Testis (tissue), 3 donors: Measurements from ENCODE around the gene APC2. TPM values are rescaled to one million over a fixed set of nuclear protein-coding genes. Genes with fewer than 3 reads are reported as not detected.

Source experiments
- DNase-seq: peaks from one replicate; pipeline ENCODE4 v3.0.0-alpha.2; 2019
- H3K27ac ChIP-seq, 2 donors: fragments of 200-600 bp; sonication (generic); one replicate each; pipeline ENCODE4 v1.5.1; 2019
- H3K27me3 ChIP-seq: fragments of 200-600 bp; sonication (generic); one replicate; pipeline ENCODE4 v1.5.1; 2019
- H3K36me3 ChIP-seq: fragments of 200-600 bp; sonication (generic); one replicate; pipeline ENCODE4 v1.5.1; 2017; ENCODE audit warnings: low read depth; ENCODE audit errors: missing control alignments
- H3K4me1 ChIP-seq: fragments of 200-600 bp; sonication (generic); one replicate; pipeline ENCODE4 v1.5.1; 2019
- H3K4me3 ChIP-seq, 2 donors: fragments of 200-600 bp; sonication (generic); one replicate each; pipeline ENCODE4 v1.5.1; 2017 to 2019
- H3K9me3 ChIP-seq: fragments of 200-600 bp; sonication (generic); one replicate; pipeline ENCODE4 v1.5.1; 2017
- CTCF ChIP-seq, 3 experiments: fragments of 450-650 bp in 2 of 3; fragments of 200-600 bp in 1 of 3; sonication (generic) in 1 of 3; IDR thresholded peaks; one replicate each; pipeline ENCODE4 v1.5.1; 2016 to 2019; ENCODE audit warnings: antibody characterized with exemption in 3 of 3, mild to moderate bottlenecking in 2 of 3, moderate library complexity in 1 of 3
- POLR2A ChIP-seq: fragments of 450-650 bp; IDR thresholded peaks from one replicate; pipeline ENCODE4 v1.6.1; 2017; ENCODE audit warnings: antibody characterized with exemption, mild to moderate bottlenecking, moderate library complexity
- WGBS, 2 donors: methylation state at CpG; one replicate each; pipeline ENCODE4 v1.1.5; 2018; 5-methylcytosine and 5-hydroxymethylcytosine counted together
- intact Hi-C: fragments of 100-400 bp; cut with DNase I; formaldehyde crosslinking; loops from one replicate; pipeline ENCODE4 v1.15.1; 2023; ENCODE audit warnings: low total_unique reads
- polyA plus RNA-seq: library from polyadenylated mRNA; stranded (reverse); fragments of 350-450 nt; fragmentation: Illumina TruSeq; extraction: RNeasy Lipid Tissue Mini Kit (QIAGEN cat#74804); gene quantifications from one replicate; pipeline ENCODE4 v1.2.3, GENCODE V29; 2014; ENCODE audit warnings: low read depth, low replicate concordance; ENCODE audit not compliant: insufficient read depth
- total RNA-seq, 2 donors: library from RNA; depleted of rRNA; stranded (reverse); fragments of >200 nt; gene quantifications; one replicate each; pipeline ENCODE4 v1.2.3, GENCODE V29; 2016

Gene APC2
- total and polyA plus RNA-seq, 3 donors from 2014 or later, result 2.8 to 5.9 (median 4.6) TPM

- intact Hi-C loops, result no loop called here
- Histone ChIP-seq H3K36me3 (no peaks in the 10 kb centered on the region), H3K4me1 (peaks cover 20% of the 10 kb centered on the region), H3K27me3 (no peaks in the 10 kb centered on the region), H3K4me3 (no peak overlapping the region), H3K27ac (peak overlapping the region; percentile 44 to 64), H3K9me3 (no peaks in the 10 kb centered on the region)
- DNase-seq, result no peak
- TF ChIP-seq POLR2A, result no peak
- TF ChIP-seq CTCF (IDR thresholded peaks at IDR 0.05), result no peak
- 72 to 75% methylated on average over 9 of the region's 9 CpGs for WGBS, 2 donors
These were observed 60.9 kb downstream of the APC2 start for GRCh38 chr19:1510807-1511206.

GRCh38 chr19:1511318-1512317 is 61.7 kb downstream of the APC2 start:
- H3K27me3 ChIP-seq, result no peaks in the 10 kb centered on the region
- no peak for DNase-seq
- no peaks in the 10 kb centered on the region for H3K9me3 ChIP-seq
- 62 to 75% methylated on average over 8 to 22 of the region's 22 CpGs for WGBS, 2 donors
- intact Hi-C loops, result no loop called here
- TF ChIP-seq CTCF (IDR thresholded peaks at IDR 0.05), result no peak
- no peak for TF ChIP-seq POLR2A
- no peak overlapping the region for H3K4me3 ChIP-seq
- no peaks in the 10 kb centered on the region for H3K36me3 ChIP-seq
- H3K27ac ChIP-seq, result peak overlapping the region in 1 of 2 donors; percentile 85
- peaks cover 20% of the 10 kb centered on the region for H3K4me1 ChIP-seq

- Histone ChIP-seq H3K9me3 (no peaks in the 10 kb centered on the region), H3K27ac (peak within 1 kb of the TSS; percentile 70 to 85), H3K4me1 (peaks cover 11% of the 10 kb centered on the region), H3K27me3 (no peaks in the 10 kb centered on the region), H3K36me3 (no peaks in the 10 kb centered on the region), H3K4me3 (peak within 1 kb of the TSS; percentile 50 to 56)
- WGBS, 2 donors, result 3% methylated on average over 5 to 45 of the region's 78 CpGs
- no peak for DNase-seq
- intact Hi-C loops, result no loop called here
- TF ChIP-seq CTCF (IDR thresholded peaks at IDR 0.05), result peak in 1 of 3 experiments; percentile 22
- TF ChIP-seq POLR2A, result no peak
These were observed 63.0 kb downstream of the APC2 start, which contains the start of gene ADAMTSL5 for GRCh38 chr19:1512671-1513498. TSS of gene ADAMTSL5 (minus strand) at chr19:1513019. CDS start at chr19:1510943, 2,076 bp downstream.

- Histone ChIP-seq H3K9me3 (no peaks in the 10 kb centered on the region), H3K27ac (peak overlapping the region; percentile 31 to 85), H3K4me3 (peak overlapping the region; percentile 50 to 56), H3K4me1 (peaks cover 11% of the 10 kb centered on the region), H3K27me3 (no peaks in the 10 kb centered on the region), H3K36me3 (no peaks in the 10 kb centered on the region)
- TF ChIP-seq POLR2A, result no peak
- TF ChIP-seq CTCF (IDR thresholded peaks at IDR 0.05), result peak; percentile 29 to 39 (median 38)
- no peak for DNase-seq
- 3 to 40% methylated on average over 1 to 43 of the region's 52 CpGs for WGBS, 2 donors
- intact Hi-C loops, result no loop called here
These were observed 63.8 kb downstream of the APC2 start for GRCh38 chr19:1513499-1514294.
